HepG2 (cell line): Measurements from ENCODE around the gene RAB24. TPM values are rescaled to one million over a fixed set of nuclear protein-coding genes. Genes with fewer than 3 reads are reported as not detected.

ENCODE experiments used
- AGO2 ChIP-seq: fragments of 200-400 bp; formaldehyde crosslinking; optimal IDR thresholded peaks from 2 replicates; pipeline ENCODE3; 2017; ENCODE audit warnings: mild to moderate bottlenecking, low read depth, low read length, moderate library complexity
- CHD4 ChIP-seq: fragments of 200-600 bp; sonication (generic); IDR thresholded peaks from 2 replicates; pipeline ENCODE4 v1.7.0; 2017; ENCODE audit warnings: mild to moderate bottlenecking, low read length, borderline replicate concordance
- FOXC1 ChIP-seq: sonication (generic); formaldehyde crosslinking; IDR thresholded peaks from 2 replicates; pipeline ENCODE4 v1.8.0; 2022; ENCODE audit warnings: mild to moderate bottlenecking, missing genetic modification reagents, borderline replicate concordance
- MXI1 ChIP-seq: IDR thresholded peaks from 3 replicates; pipeline ENCODE4 v1.6.1; 2012; ENCODE audit warnings: low read depth, low read length, inconsistent platforms, borderline replicate concordance
- MZF1 ChIP-seq: sonication (generic); formaldehyde crosslinking; IDR thresholded peaks from 2 replicates; pipeline ENCODE4 v1.8.1; 2023; ENCODE audit warnings: mild to moderate bottlenecking, missing genetic modification reagents, borderline replicate concordance
- NR2F6 ChIP-seq, 2 experiments: IDR thresholded peaks; 2 replicates each; pipeline ENCODE4 v1.6.1; 2016; ENCODE audit warnings: antibody characterized with exemption in 1 of 2, mild to moderate bottlenecking in 1 of 2
- PHF8 ChIP-seq: sonication (generic); formaldehyde crosslinking; IDR thresholded peaks from 2 replicates; pipeline ENCODE4 v1.5.0; 2020; ENCODE audit warnings: missing genetic modification reagents
- ZIK1 ChIP-seq: sonication (generic); formaldehyde crosslinking; IDR thresholded peaks from 2 replicates; pipeline ENCODE4 v1.5.0; 2020; ENCODE audit warnings: mild to moderate bottlenecking, low read depth, missing genetic modification reagents, borderline replicate concordance
- ZMYM2 ChIP-seq: sonication (generic); formaldehyde crosslinking; IDR thresholded peaks from 2 replicates; pipeline ENCODE4 v1.8.0; 2022; ENCODE audit warnings: mild to moderate bottlenecking, missing genetic modification reagents
- ZNF343 ChIP-seq: sonication (generic); formaldehyde crosslinking; IDR thresholded peaks from 2 replicates; pipeline ENCODE4 v1.4.0; 2020; ENCODE audit warnings: mild to moderate bottlenecking, missing genetic modification reagents
- ZNF510 ChIP-seq: sonication (generic); formaldehyde crosslinking; IDR thresholded peaks from 2 replicates; pipeline ENCODE4 v1.4.0; 2020; ENCODE audit warnings: low read depth, mild to moderate bottlenecking, missing genetic modification reagents
- ZNF549 ChIP-seq: sonication (generic); formaldehyde crosslinking; IDR thresholded peaks from 2 replicates; pipeline ENCODE4 v1.5.0; 2020; ENCODE audit warnings: missing genetic modification reagents
- ZNF687 ChIP-seq: sonication (generic); formaldehyde crosslinking; IDR thresholded peaks from 2 replicates; pipeline ENCODE4 v1.5.1; 2020; ENCODE audit warnings: mild to moderate bottlenecking, missing genetic modification reagents, moderate library complexity
- ZNF816 ChIP-seq: sonication (generic); formaldehyde crosslinking; IDR thresholded peaks from 2 replicates; pipeline ENCODE4 v1.8.0; 2022; ENCODE audit warnings: missing genetic modification reagents, mild to moderate bottlenecking, borderline replicate concordance
- polyA plus RNA-seq, 8 experiments: library from polyadenylated mRNA; depleted of rRNA in 3 of 8; stranded (reverse) in 7 of 8; unstranded in 1 of 8; fragments of >200 nt; fragmentation: Illumina TruSeq in 4 of 8; extraction: Trizol in 4 of 8; gene quantifications; 2 replicates each; pipeline versions ENCODE4 v1.2.1 to v1.2.3, GENCODE V29; 2011 to 2016; ENCODE audit warnings: low read depth in 4 of 8, missing spikeins in 1 of 8, mixed read lengths in 1 of 8; ENCODE audit not compliant: insufficient read depth in 1 of 8
- total RNA-seq, 5 experiments: library from RNA; depleted of rRNA; stranded (reverse); fragments of >200 nt; fragmentation: Illumina TruSeq; extraction: Trizol; gene quantifications; 2 replicates each; pipeline ENCODE4 v1.2.3, GENCODE V29; 2016; ENCODE audit warnings: low read depth in 1 of 5
- TF ChIP-seq, protein P1 (sequence below): sonication (generic); formaldehyde crosslinking; IDR thresholded peaks from 2 replicates; pipeline ENCODE4 v1.5.1; 2020; ENCODE audit warnings: mild to moderate bottlenecking, missing genetic modification reagents, moderate library complexity
- TF ChIP-seq, protein P2 (sequence below): sonication (generic); formaldehyde crosslinking; conservative IDR thresholded peaks from 2 replicates; pipeline ENCODE4 v1.5.0; 2020; ENCODE audit warnings: missing genetic modification reagents

The RAB24 gene
- total and polyA plus RNA-seq, 2 of the 13 experiments (the other 11 are each of a cell fraction or from before 2014, with no cell fraction given): 22.9 to 63.7 TPM

GRCh38 chr5:177311723-177312648 is 8.5 kb upstream of the RAB24 start, which contains the start of gene MXD3 (continued):
- no peak for TF ChIP-seq MZF1 (CRISPR knock-in tag)
- peak; percentile 75; the same call in 1 of the 2 replicates for TF ChIP-seq FOXC1 (CRISPR knock-in tag)
- no peak for TF ChIP-seq ZNF510 (CRISPR knock-in tag)
- peak; percentile 54; the same call in 1 of the 2 replicates for TF ChIP-seq PHF8 (CRISPR knock-in tag)
- peak; percentile 74 for TF ChIP-seq ZNF816
- peak; percentile 84 for TF ChIP-seq ZNF687 (CRISPR knock-in tag)
- TF ChIP-seq ZNF343: no peak; the same call in 1 of the 2 replicates
- TF ChIP-seq AGO2: peak; percentile 93
- TF ChIP-seq ZIK1: no peak
- TF ChIP-seq, protein P1, sequence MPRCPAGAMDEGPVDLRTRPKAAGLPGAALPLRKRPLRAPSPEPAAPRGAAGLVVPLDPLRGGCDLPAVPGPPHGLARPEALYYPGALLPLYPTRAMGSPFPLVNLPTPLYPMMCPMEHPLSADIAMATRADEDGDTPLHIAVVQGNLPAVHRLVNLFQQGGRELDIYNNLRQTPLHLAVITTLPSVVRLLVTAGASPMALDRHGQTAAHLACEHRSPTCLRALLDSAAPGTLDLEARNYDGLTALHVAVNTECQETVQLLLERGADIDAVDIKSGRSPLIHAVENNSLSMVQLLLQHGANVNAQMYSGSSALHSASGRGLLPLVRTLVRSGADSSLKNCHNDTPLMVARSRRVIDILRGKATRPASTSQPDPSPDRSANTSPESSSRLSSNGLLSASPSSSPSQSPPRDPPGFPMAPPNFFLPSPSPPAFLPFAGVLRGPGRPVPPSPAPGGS (CRISPR knock-in tag): no peak
- no peak for TF ChIP-seq NR2F6 (IDR thresholded peaks at IDR 0.05)
- no peak for TF ChIP-seq NR2F6 (CRISPR knock-in tag; IDR thresholded peaks at IDR 0.05)
- peak; percentile 99 for TF ChIP-seq MXI1
- TF ChIP-seq ZMYM2 (CRISPR knock-in tag): 0 out of 2 replicates have a peak, but pooled peaks have one; percentile 17
- TF ChIP-seq, protein P2, sequence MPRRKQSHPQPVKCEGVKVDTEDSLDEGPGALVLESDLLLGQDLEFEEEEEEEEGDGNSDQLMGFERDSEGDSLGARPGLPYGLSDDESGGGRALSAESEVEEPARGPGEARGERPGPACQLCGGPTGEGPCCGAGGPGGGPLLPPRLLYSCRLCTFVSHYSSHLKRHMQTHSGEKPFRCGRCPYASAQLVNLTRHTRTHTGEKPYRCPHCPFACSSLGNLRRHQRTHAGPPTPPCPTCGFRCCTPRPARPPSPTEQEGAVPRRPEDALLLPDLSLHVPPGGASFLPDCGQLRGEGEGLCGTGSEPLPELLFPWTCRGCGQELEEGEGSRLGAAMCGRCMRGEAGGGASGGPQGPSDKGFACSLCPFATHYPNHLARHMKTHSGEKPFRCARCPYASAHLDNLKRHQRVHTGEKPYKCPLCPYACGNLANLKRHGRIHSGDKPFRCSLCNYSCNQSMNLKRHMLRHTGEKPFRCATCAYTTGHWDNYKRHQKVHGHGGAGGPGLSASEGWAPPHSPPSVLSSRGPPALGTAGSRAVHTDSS: no peak
- TF ChIP-seq CHD4: no peak
- TF ChIP-seq ZNF549 (CRISPR knock-in tag): no peak
